ENCODE measurements around the gene SVIP.

The SVIP gene

GRCh38 chr11:22787551-22788162 lies 41.9 kb downstream of the SVIP start:
- H3K36me3 Mint-ChIP-seq (ENCODE audit: low read depth): peaks cover 17% of the 10 kb centered on the region
- peaks cover 7% of the 10 kb centered on the region for H3K9me3 Mint-ChIP-seq
- peaks cover 27% of the 10 kb centered on the region for H3K4me1 Mint-ChIP-seq
- no peak overlapping the region for H3K4me3 Mint-ChIP-seq
- peak overlapping the region in 1 of 3 experiments; percentile 47 for H3K27ac Mint-ChIP-seq
- no peaks in the 10 kb centered on the region for H3K27me3 Mint-ChIP-seq (ENCODE audit: low read depth)
- TF ChIP-seq CTCF (IDR thresholded peaks at IDR 0.05; ENCODE audit: unreplicated experiment in 3 of 3): peak; percentile 73 to 79 (median 78)

DNA sequence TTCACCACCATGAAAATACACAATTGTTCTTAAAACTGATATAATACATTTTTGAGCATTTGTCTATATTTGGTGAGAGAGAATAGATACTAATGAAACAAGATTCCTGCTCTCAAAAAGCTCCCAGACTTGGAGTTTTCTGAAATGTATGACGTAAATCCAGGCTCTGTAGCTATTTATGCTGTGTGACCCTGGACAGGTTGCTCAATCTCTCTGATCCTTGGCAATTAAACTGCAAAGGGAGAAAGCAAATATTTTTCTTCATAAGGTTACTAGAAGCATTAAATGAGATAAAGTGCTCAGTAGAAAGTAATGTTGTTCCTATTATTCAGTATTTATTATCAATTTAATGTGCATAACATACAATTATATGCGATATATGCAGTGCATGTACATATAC lies 42.5 kb downstream of the SVIP start:
- H3K27ac Mint-ChIP-seq: no peak overlapping the region
- H3K9me3 Mint-ChIP-seq: peaks cover 7% of the 10 kb centered on the region
- no peak for TF ChIP-seq CTCF (IDR thresholded peaks at IDR 0.05; ENCODE audit: unreplicated experiment in 3 of 3)
- H3K36me3 Mint-ChIP-seq (ENCODE audit: low read depth): peaks cover 17% of the 10 kb centered on the region
- H3K4me3 Mint-ChIP-seq: no peak overlapping the region
- H3K4me1 Mint-ChIP-seq: peaks cover 22% of the 10 kb centered on the region
- H3K27me3 Mint-ChIP-seq (ENCODE audit: low read depth): no peaks in the 10 kb centered on the region

DNA sequence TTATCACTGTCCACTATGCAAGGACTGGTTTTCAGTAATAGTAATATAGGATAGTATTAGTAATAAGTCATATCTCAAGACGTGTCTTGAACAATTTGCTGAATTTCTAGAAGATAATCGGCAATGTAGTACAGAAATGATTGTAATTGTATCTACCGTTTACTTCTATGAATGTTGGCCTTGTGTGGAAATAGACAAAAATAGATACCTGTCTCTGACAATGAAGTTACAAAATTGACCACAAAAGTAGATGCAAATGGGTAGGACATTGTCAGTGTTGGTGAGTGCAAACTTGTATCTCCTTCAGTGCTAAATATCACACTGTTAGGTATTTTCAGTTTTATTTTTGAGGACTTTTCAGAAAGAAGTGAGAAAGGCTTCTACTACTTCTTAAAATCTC lies 43.1 kb downstream of the SVIP start:
- H3K4me1 Mint-ChIP-seq: peaks cover 17% of the 10 kb centered on the region
- H3K27me3 Mint-ChIP-seq (ENCODE audit: low read depth): no peaks in the 10 kb centered on the region
- no peak for TF ChIP-seq CTCF (IDR thresholded peaks at IDR 0.05; ENCODE audit: unreplicated experiment in 3 of 3)
- H3K27ac Mint-ChIP-seq: no peak overlapping the region
- peaks cover 17% of the 10 kb centered on the region for H3K36me3 Mint-ChIP-seq (ENCODE audit: low read depth)
- peaks cover 7% of the 10 kb centered on the region for H3K9me3 Mint-ChIP-seq
- no peak overlapping the region for H3K4me3 Mint-ChIP-seq

DNA sequence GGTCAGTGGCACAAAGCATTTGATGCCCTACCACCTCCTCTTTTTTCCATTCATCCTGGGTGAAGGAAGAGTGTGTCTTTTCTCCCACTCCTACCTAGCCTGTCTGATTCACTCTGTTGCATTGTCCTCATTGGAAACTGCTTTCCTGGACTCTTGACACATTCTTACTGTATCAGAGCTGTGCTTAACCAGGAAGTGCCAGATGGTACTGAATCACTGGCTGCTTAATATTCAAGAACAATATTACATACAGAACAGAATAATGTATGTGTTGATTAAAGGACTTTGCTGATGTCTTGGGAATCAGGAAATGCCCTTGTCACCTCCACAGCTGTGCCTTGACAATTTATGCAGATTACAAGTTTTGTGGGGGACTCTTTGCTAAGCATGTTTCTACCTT lies 44.4 kb downstream of the SVIP start:
- TF ChIP-seq CTCF (IDR thresholded peaks at IDR 0.05; ENCODE audit: unreplicated experiment in 3 of 3): no peak

GRCh38 chr11:22780952-22781593 lies 48.5 kb downstream of the SVIP start:
- no peak overlapping the region for H3K27ac Mint-ChIP-seq
- H3K9me3 Mint-ChIP-seq: peaks cover 7% of the 10 kb centered on the region
- H3K36me3 Mint-ChIP-seq (ENCODE audit: low read depth): peaks cover 17% of the 10 kb centered on the region
- no peak for TF ChIP-seq CTCF (IDR thresholded peaks at IDR 0.05; ENCODE audit: unreplicated experiment in 3 of 3)
- H3K4me1 Mint-ChIP-seq: peaks cover 13% of the 10 kb centered on the region
- H3K27me3 Mint-ChIP-seq (ENCODE audit: low read depth): no peaks in the 10 kb centered on the region
- no peak overlapping the region for H3K4me3 Mint-ChIP-seq

More for the DNA sequence above, 44.4 kb downstream of the SVIP start:
- Mint-ChIP-seq H3K27me3 (ENCODE audit: low read depth) (no peaks in the 10 kb centered on the region), H3K4me3 (no peak overlapping the region), H3K4me1 (peaks cover 16% of the 10 kb centered on the region), H3K27ac (peak overlapping the region; percentile 47 to 73 (median 57)), H3K36me3 (ENCODE audit: low read depth) (peaks cover 17% of the 10 kb centered on the region), H3K9me3 (peaks cover 7% of the 10 kb centered on the region)

DNA sequence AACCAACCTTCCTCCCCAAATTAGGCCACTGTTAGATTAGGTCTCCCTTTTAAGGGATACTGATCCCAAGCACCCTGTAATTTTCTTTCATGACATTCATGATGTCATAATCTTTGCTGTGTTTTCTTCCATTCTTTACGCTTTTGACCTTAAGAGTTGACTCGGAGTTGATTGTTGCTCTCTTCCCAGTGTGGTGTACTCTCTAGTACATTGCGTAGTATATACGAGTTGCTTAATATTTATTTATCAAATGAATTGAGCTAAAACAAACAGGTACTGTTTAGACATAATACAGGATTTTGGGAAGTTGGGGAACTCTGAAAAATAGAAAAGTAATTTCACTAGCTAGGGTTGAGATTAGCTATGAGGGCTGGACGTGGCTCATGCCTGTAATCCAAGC lies 49.8 kb downstream of the SVIP start:
- Mint-ChIP-seq H3K36me3 (ENCODE audit: low read depth) (peaks cover 17% of the 10 kb centered on the region), H3K4me3 (no peak overlapping the region), H3K4me1 (peaks cover 2% of the 10 kb centered on the region), H3K9me3 (peaks cover 5% of the 10 kb centered on the region), H3K27me3 (ENCODE audit: low read depth) (no peaks in the 10 kb centered on the region), H3K27ac (no peak overlapping the region)
- no peak for TF ChIP-seq CTCF (IDR thresholded peaks at IDR 0.05; ENCODE audit: unreplicated experiment in 3 of 3)

Data from nephron (organoid).